SK-N-MC (cell line): ENCODE data around the gene GRK6.

Experiments used
- EZH2 ChIP-seq: fragments of 200-600 bp; sonication (generic); IDR thresholded peaks from one replicate; pipeline ENCODE4 v1.6.1; 2017; ENCODE audit warnings: antibody characterized with exemption
- POLR2AphosphoS5 ChIP-seq: IDR thresholded peaks from 2 replicates; pipeline ENCODE4 v1.6.1; 2012; ENCODE audit warnings: mild to moderate bottlenecking, low read depth, low read length, borderline replicate concordance

DNA sequence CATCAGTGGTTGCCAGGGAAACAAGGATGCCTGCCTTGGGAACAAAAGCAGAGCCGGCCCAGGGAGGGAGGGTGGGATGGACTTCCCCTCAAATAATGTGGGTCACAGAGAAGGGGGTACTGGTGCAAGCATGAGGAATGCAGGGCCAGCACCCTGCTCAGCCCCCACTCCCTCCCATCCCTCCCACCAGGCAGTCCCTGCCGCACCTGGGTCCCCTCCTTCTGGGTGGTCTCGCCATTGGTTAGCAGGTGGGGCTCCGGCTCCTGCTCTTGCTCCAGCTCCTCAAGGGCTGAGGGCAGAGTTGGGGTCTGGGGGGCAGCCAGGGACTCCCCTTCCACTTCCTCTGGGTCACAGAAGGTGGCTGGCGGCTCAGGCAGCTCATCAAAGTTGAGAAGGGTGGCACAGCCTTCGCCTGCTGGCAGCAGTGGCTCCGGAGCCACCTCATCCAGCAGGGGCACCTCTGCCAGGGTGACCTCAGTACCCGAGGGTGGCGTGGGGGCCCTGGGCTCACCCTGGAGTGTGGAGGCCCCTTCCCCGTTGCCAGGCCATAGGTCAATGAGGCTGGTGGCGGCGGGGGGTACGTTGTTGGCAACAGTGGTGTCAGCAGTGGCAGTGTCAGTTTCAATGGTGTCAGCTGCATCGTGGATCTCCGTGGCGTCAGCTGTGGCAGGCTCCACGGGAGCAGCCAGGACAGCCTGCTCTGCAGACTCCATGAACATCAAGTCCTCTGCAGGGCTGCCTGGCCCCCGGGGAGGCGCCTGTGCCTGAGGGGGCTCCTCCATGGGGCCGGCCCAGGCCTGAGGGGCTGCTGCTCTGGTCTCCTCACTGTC lies 31.6 kb downstream of the GRK6 start:
- TF ChIP-seq EZH2 (no peak), POLR2AphosphoS5 (no peak)
